HG02571 (cell line): ENCODE data around the gene SLC9A8.

Experiments
- ATAC-seq: cut with Tn5 transposase; IDR thresholded peaks from one replicate; pipeline ENCODE4 v1.9.1; 2021; ENCODE audit warnings: mild to moderate bottlenecking, moderate library complexity; ENCODE audit not compliant: unreplicated experiment

SLC9A8 gene

DNA sequence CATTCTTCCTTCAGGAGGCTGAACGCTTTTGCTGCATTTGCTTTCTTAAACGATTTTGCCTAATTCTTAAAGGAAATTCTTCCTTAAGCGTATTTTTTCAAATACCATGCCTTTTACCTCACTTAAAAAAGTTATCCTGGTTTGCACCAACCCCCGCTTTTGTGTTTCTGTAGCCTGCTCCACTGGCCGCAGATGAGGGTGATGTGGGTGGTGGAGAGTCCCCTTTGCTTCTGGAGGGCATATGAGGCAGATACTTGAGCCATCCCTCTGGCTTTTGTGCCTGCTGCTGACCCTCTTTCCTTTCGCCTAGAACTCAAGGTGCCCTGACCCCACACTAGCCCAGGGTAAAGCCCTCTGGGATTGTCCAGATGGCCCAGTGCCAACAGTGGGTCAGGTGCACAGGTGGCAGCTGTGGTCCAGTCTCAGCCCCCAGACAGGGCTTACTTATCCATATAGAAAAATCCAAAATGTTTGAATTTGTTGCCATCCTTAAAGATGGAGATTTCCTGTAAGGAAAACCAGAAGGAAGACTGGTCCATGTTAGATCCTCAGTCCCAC is 58.8 kb downstream of the SLC9A8 start:
- no peak for ATAC-seq

- ATAC-seq: no peak
Measured at GRCh38 chr20:49872056-49872455, 59.4 kb downstream of the SLC9A8 start.

DNA sequence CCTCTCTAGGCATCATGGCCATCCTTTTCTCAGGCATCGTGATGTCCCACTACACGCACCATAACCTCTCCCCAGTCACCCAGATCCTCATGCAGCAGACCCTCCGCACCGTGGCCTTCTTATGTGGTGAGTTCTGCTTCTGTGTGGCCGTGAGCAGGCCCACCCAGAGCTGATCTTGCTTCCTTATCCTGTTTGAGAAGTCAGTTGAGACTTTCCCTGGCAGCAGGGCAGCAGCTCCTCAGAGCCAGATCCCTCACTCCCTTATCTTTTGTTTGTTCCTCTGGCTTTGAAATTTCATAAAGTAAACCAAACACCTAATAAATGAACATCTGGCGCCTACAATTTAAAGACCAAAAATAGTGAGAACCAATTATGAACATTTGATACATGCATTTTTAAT is 62.1 kb downstream of the SLC9A8 start:
- ATAC-seq: no peak

- no peak for ATAC-seq
Measured at GRCh38 chr20:49877386-49877921, 64.8 kb downstream of the SLC9A8 start.

- ATAC-seq: no peak
Measured at GRCh38 chr20:49878977-49879376, 66.3 kb downstream of the SLC9A8 start.

GRCh38 chr20:49880177-49880576 is 67.5 kb downstream of the SLC9A8 start:
- ATAC-seq: no peak

DNA sequence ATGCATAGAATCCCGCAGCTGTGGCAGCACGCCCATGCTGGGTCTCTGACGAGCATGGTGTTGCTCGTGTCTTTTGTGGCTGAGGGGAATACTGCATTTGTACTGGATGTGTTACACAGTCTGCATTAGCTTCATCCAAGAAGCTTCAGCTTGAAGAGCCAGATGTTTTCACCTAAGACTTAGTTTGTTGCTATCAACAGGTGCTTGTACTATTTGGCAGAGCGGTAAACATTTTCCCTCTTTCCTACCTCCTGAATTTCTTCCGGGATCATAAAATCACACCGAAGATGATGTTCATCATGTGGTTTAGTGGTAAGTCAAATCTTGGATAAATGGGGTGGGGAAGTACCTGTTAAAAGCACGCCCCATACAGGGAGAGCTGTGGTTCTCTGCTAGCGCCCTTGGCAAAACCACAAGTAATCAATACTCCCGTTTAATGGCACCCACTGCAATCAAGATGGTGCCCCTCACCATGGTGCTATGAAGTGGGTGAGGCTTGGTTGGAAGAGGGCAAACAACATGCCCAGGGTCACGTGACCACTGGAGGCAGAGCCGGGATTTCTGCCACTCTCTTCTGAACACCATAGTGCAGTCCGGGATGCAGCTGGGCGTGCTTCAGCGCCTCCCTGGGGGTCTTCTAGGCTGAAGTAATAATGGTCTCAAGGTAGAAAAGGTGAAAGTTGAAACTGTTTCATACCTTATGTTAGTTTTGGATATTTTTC is 68.3 kb downstream of the SLC9A8 start:
- no peak for ATAC-seq

- ATAC-seq: no peak
Measured at GRCh38 chr20:49882171-49882970, 69.7 kb downstream of the SLC9A8 start.

GRCh38 chr20:49883246-49883802 is 70.7 kb downstream of the SLC9A8 start:
- ATAC-seq: no peak

GRCh38 chr20:49885558-49886332 is 73.1 kb downstream of the SLC9A8 start:
- ATAC-seq: no peak

- ATAC-seq: no peak
Measured at GRCh38 chr20:49886571-49887213, 74.1 kb downstream of the SLC9A8 start.

GRCh38 chr20:49887251-49888211 is 74.9 kb downstream of the SLC9A8 start:
- no peak for ATAC-seq

DNA sequence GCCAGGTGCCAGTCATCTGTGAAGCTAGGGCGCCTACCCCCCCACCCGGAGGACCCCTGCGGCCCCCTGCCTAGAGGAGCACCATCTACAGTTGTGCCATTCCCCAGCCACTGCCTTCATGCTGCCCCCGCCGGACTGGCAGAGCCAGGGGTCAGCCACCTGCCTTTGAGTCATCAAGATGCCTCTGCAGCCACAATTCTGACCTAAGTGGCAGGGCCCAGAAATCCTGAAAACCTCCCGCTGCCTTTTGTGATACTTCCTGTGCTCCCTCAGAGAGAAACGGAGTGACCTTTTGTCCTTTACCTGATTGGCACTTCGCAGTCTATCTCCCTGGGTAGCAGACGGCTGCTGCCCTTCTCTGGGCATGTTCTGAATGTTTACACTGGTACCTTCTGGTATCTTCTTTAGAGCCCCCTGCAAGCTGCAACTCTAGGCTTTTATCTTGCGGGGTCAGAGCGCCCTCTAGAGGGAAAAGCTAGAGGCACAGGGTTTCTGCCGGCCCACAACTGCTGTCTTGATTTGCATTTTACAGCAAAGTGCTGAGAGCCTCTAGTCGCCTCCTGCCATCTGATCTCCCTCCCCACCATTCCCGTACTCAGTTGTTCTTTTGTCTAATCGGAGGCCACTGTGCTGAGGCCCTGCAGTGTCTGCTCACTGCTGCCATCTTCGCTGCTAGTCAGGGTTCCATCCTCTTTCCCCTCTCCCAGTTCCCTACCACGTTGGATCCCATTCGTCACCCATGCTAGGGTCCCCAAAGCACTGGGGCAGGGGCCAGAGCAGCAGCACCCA is 75.8 kb downstream of the SLC9A8 start:
- ATAC-seq: no peak

GRCh38 chr20:49889001-49889934 is 76.6 kb downstream of the SLC9A8 start:
- ATAC-seq: no peak

- ATAC-seq: no peak
Measured at GRCh38 chr20:49889935-49890333, 77.3 kb downstream of the SLC9A8 start.

GRCh38 chr20:49890471-49891361 is 78.1 kb downstream of the SLC9A8 start:
- ATAC-seq: no peak
